OCI-LY3 (cell line): ENCODE results near the gene CETP.

Experiments used
- EZH2phosphoT487 ChIP-seq: fragments of 200-600 bp; shearing (Covaris generic); IDR thresholded peaks from 2 replicates; pipeline ENCODE4 v1.6.1; 2018; ENCODE audit warnings: antibody characterized with exemption, mixed run types, low read depth
- TF ChIP-seq, protein P1 (sequence below): fragments of 200-600, 300-600 bp; sonication (generic); IDR thresholded peaks from 2 replicates; pipeline ENCODE4 v1.5.1; 2014; ENCODE audit warnings: antibody characterized with exemption, low read length, low read depth

DNA sequence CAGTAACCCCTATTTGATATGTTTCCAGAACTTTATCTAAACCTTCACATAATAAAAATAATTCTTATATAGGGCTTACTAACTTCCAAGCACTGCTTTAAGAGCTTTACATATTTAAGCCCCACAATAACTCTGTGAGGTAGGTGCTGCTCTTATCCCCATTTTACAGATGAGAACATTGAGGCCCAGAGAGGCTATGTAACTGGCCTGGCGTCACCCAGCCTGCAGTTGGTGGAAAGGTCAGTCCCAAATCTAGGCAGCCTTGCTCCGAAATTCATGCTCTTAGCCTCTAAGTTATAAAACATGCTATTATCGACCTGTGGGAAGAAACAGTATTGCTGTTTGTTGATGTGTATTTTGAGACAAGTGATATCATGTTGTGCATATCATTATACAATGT is 36.6 kb downstream of the CETP start:
- TF ChIP-seq, protein P1, sequence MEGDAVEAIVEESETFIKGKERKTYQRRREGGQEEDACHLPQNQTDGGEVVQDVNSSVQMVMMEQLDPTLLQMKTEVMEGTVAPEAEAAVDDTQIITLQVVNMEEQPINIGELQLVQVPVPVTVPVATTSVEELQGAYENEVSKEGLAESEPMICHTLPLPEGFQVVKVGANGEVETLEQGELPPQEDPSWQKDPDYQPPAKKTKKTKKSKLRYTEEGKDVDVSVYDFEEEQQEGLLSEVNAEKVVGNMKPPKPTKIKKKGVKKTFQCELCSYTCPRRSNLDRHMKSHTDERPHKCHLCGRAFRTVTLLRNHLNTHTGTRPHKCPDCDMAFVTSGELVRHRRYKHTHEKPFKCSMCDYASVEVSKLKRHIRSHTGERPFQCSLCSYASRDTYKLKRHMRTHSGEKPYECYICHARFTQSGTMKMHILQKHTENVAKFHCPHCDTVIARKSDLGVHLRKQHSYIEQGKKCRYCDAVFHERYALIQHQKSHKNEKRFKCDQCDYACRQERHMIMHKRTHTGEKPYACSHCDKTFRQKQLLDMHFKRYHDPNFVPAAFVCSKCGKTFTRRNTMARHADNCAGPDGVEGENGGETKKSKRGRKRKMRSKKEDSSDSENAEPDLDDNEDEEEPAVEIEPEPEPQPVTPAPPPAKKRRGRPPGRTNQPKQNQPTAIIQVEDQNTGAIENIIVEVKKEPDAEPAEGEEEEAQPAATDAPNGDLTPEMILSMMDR: no peak
- no peak for TF ChIP-seq EZH2phosphoT487
